Esophagus squamous epithelium (tissue), 4 donors: Measurements from ENCODE around the gene BCLAF3.

Experiments
- POLR2A ChIP-seq, 4 donors: fragments of 450-650 bp; IDR thresholded peaks; one replicate each; pipeline ENCODE4 v1.6.1; 2017; ENCODE audit warnings: antibody characterized with exemption in 4 of 4, mild to moderate bottlenecking in 4 of 4, moderate library complexity in 3 of 4
- TF ChIP-seq, protein P1 (sequence below), 6 experiments: fragments of 450-650 bp in 4 of 6; fragments of 200-600 bp in 2 of 6; sonication (generic) in 2 of 6; IDR thresholded peaks; one replicate each; pipeline ENCODE4 v1.5.1; 2016 to 2019; ENCODE audit warnings: antibody characterized with exemption in 6 of 6, mild to moderate bottlenecking in 4 of 6, moderate library complexity in 4 of 6

GRCh38 chrX:19958552-19959486 is 32.0 kb downstream of the BCLAF3 start:
- TF ChIP-seq, protein P1, sequence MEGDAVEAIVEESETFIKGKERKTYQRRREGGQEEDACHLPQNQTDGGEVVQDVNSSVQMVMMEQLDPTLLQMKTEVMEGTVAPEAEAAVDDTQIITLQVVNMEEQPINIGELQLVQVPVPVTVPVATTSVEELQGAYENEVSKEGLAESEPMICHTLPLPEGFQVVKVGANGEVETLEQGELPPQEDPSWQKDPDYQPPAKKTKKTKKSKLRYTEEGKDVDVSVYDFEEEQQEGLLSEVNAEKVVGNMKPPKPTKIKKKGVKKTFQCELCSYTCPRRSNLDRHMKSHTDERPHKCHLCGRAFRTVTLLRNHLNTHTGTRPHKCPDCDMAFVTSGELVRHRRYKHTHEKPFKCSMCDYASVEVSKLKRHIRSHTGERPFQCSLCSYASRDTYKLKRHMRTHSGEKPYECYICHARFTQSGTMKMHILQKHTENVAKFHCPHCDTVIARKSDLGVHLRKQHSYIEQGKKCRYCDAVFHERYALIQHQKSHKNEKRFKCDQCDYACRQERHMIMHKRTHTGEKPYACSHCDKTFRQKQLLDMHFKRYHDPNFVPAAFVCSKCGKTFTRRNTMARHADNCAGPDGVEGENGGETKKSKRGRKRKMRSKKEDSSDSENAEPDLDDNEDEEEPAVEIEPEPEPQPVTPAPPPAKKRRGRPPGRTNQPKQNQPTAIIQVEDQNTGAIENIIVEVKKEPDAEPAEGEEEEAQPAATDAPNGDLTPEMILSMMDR (IDR thresholded peaks at IDR 0.05): no peak
- TF ChIP-seq POLR2A (IDR thresholded peaks at IDR 0.05): no peak
